Neural progenitor cell (in vitro differentiated cells): ENCODE results near the gene ENPEP.

Source experiments
- EZH2 ChIP-seq: fragments of 200-600 bp; sonication (generic); IDR thresholded peaks from 2 replicates; pipeline ENCODE4 v1.6.1; 2017; ENCODE audit warnings: antibody characterized with exemption, mild to moderate bottlenecking, moderate library complexity
- EZH2phosphoT487 ChIP-seq: fragments of 200-600 bp; sonication (generic); IDR thresholded peaks from 2 replicates; pipeline ENCODE4 v1.6.1; 2017; ENCODE audit warnings: antibody characterized with exemption
- TF ChIP-seq, protein P1 (sequence below): fragments of 200-600 bp; sonication (generic); IDR thresholded peaks from 2 replicates; pipeline ENCODE4 v1.5.1; 2017; ENCODE audit warnings: antibody characterized with exemption, mild to moderate bottlenecking

DNA sequence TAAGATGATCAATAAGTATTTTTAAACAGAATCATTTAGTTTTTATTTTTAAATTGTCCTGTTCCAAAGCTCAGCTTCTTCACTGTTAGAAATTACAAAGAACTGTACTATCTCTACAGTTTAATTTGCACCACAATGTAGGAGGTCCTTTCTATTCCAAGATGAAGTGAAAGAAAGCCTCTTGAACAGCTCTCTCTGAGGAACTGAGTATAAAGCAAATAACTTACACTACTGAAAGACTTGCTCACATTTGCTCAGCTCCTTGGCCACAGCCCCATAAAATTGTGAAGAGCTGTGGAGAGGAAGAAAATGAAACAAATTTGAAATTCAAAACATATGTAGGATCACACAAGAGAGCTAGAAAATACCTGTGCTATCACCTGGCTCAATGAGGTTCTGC, 68.6 kb downstream of the ENPEP start:
- TF ChIP-seq, protein P1, sequence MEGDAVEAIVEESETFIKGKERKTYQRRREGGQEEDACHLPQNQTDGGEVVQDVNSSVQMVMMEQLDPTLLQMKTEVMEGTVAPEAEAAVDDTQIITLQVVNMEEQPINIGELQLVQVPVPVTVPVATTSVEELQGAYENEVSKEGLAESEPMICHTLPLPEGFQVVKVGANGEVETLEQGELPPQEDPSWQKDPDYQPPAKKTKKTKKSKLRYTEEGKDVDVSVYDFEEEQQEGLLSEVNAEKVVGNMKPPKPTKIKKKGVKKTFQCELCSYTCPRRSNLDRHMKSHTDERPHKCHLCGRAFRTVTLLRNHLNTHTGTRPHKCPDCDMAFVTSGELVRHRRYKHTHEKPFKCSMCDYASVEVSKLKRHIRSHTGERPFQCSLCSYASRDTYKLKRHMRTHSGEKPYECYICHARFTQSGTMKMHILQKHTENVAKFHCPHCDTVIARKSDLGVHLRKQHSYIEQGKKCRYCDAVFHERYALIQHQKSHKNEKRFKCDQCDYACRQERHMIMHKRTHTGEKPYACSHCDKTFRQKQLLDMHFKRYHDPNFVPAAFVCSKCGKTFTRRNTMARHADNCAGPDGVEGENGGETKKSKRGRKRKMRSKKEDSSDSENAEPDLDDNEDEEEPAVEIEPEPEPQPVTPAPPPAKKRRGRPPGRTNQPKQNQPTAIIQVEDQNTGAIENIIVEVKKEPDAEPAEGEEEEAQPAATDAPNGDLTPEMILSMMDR, result no peak
- TF ChIP-seq EZH2 (no peak), EZH2phosphoT487 (no peak)
